HL-60 (cell line): Measurements from ENCODE around the gene ENOSF1.
A peak's percentile ranks its signal among the peaks of the same experiment; 100 is the strongest.

Source experiments
- CTCF ChIP-seq: IDR thresholded peaks from one replicate; pipeline ENCODE4 v1.5.1; 2011; ENCODE audit warnings: low read length, control low read depth, inconsistent platforms; ENCODE audit not compliant: insufficient read depth
- POLR2AphosphoS5 ChIP-seq: IDR thresholded peaks from 2 replicates; pipeline ENCODE4 v1.6.1; 2012; ENCODE audit warnings: low read depth
- REST ChIP-seq: IDR thresholded peaks from 2 replicates; pipeline ENCODE4 v1.6.1; 2012; ENCODE audit warnings: low read depth; ENCODE audit not compliant: insufficient replicate concordance

GRCh38 chr18:677951-678381 lies 34.5 kb downstream of the ENOSF1 start:
- no peak for TF ChIP-seq CTCF
- TF ChIP-seq POLR2AphosphoS5: 0 out of 2 replicates have a peak, but pooled peaks have one; percentile 5
- TF ChIP-seq REST: no peak
